HG03442 (cell line): ENCODE results near the gene DDR1.

Experiments used
- ATAC-seq: cut with Tn5 transposase; IDR thresholded peaks from one replicate; pipeline ENCODE4 v1.9.1; 2021; ENCODE audit warnings: mild to moderate bottlenecking, moderate library complexity; ENCODE audit not compliant: unreplicated experiment

The DDR1 gene

DNA sequence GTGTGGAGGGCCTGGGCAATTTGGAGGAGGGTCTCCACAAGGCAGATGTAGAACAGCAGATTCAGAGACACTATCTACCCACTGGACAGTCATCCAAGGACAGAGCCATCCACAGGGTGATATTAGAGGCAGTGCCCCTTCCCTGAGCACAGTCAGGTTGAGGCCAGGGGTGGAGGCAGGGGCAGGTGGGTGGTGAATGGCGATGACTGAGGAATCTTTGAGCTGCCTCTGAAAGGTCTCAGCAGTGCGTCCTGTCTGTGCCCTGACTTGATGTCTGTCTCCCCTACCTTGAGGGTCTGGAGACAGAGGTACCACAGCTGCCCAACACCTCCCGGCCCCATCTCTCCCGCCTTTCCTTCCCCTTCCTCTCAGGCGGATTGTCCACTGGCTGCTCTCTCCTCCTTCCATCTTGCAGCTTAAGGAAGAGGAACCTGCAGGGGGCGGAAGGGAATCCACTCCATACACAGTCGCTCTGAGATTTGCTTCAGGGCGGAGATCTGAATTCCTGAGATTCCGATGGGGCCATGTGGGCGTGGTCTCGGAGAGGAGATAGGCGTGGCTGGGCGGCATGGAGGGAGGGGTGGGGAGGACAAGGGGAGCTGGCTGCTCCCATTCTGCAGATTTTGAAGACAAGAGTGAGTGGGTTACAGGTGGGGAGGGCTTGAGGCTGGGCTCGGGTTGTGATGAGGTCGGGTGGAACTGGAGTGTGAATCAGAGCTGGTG is 58.2 kb downstream of the DDR1 start:
- no peak for ATAC-seq

DNA sequence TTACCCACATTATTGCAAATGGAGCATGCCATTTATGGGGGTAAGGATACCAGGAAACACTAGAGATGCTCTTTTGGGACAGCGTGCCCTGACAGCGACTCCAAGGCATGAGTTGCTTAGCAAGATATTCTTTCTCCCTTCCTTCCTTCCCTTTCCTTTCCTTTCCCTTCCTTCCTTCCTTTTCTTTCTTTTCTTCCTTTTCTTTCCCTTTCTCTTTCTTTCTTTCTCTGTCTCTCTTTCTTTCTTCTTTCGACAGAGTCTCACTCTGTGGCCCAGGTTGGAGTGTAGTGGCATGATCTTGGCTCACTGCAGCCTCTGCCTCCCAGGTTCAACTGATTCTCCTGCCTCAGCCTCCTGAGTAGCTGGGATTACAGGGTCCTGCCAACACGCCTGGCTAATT is 59.7 kb downstream of the DDR1 start:
- no peak for ATAC-seq

DNA sequence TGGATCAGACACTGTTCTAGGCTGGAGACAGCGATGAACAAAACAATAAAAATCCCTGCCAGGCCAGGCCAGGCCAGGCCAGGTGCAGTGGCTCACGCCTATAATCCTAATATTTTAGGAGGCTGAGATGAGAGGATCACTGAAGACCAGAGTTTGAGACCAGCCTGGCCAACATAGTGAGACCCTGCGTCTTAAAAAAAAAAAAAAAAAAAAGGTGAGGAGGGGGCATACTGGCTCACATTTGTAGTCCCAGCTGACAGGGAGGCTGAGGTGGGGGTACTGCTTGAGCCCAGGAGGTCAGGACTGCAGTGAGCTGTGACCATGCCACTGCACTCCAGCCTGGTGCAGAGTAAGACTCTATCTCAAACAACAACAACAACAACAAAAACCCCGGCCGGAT is 61.0 kb downstream of the DDR1 start:
- no peak for ATAC-seq

DNA sequence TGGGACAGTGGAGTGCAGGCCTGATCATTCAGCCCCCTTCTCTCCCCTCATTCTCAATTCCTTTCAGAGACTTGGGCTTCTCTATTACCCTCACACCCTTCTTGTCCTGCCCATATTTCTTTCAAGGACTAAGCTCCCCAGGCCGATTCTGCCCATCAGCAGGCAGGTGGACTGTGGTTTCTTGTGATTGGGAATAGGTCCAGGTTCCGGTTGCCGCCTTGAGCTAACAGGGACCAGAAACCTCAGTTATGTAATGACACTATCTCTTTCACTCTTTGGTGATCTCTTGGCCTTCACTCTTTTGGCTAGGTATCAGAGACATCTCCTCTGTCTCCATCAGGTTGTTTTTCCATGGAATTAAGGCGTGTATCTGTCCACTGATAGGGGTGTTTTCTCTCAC is 62.9 kb downstream of the DDR1 start:
- ATAC-seq = no peak

DNA sequence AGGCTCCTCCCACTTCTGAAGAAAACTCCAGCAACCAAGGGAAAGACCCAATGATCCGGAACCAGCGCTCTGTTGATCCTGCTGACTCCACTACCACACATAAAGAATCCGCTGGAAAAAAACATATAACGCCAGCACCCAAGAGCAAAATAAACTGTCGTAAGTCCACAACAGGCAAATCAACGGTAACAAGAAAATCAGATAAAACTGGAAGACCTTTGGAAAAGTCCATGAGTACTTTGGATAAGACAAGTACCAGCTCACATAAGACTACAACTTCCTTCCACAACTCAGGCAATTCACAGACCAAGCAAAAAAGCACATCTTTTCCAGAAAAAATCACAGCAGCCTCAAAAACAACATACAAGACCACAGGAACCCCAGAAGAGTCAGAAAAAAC is 64.5 kb downstream of the DDR1 start:
- ATAC-seq = no peak
